HL-60/S4 treated with phorbol 12-myristate 13-acetate at 8.2 ng/mL for 4 days and 3 days (cell line): ENCODE measurements around the gene DCP1A.
"Not testable (repeated sequence)": the region's sequence is repeated elsewhere in the genome, so short reads cannot be mapped to it uniquely, and the experiment has no call there.

ENCODE experiments used
- in situ Hi-C: fragments of 300-500 bp; cut with MboI; formaldehyde crosslinking; loops from 2 replicates; pipeline ENCODE4 v1.15.0; 2022; ENCODE audit warnings: low sequenced_read_pairs

Gene DCP1A

DNA sequence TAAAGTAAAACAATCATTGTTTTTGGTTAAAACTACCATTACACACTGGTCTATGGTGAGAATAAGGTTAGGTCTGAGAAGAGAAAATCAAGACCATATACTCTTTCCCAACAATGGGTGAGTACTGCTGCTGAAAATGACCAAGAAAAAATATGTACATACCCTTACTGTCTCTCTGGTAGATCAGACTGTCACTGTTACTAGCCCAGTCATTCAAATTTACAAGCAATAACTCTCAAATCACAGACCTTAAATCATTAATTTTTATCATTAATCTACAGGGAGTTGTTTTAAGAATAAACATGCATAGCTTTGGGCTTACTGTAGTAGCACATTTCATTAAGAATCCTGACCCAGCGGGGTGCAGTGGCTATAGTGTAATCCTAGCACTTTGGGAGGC, 17.4 kb downstream of the DCP1A start:
- in situ Hi-C loops, result no loop called here

DNA sequence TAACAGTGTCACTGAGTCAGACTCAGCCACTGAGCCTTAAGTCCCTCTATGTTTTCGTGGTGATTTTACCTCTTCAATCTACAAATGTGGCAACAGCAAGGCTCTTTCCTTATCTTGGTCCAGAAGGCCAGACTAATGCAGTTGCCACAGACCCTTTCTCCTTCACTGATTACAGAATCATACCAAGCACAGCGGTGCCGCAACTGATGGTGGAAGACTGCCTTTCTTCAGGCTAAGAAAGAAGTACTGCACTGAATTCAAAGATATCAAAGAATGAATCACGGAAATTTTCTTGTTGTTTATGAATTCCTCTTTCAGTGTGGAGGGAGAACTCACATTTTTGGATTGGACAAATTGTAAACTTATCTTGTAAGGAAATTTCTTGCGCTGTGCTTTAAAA, 18.6 kb downstream of the DCP1A start:
- in situ Hi-C loops, result no loop called here

DNA sequence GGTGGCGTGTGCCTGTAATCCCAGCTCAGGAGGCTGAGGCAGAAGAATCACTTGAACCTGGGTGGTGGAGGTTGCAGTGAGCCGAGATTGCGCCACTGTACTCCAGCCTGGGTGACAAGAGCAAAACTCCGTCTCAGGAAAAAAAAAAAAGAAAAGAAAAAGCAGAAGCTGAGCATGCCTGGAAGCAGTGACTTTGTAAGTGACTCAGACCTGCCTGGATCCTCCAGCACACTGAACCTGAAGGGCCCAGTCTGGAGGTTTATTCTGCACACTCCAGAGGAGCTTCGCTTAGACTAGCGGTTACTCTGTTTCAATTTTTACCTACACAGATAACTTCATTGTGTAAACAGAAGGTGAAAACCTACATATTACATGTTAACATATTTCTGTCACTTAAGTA, 19.4 kb downstream of the DCP1A start:
- in situ Hi-C loops, result not testable (repeated sequence)

GRCh38 chr3:53324105-53324504, 23.2 kb downstream of the DCP1A start:
- in situ Hi-C loops, result no loop called here

DNA sequence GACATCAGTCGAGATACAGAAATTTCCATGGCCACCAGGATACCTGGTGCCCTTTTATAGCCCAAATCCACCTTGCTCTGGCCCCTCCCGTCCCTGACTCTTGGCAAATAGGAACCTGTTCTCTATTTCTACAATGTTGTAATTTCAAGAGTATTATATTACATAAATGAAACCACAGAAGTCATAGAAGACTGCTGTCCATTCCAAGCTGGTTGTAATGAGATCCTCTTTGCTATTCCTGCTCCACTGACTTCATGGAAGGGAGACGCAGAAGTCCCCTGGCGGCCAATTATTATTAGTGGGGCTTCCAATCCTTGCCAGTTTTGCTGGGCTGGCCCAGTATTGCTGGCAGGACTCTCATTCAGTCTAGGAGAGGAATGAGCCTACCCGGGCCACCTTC, 26.6 kb downstream of the DCP1A start:
- in situ Hi-C loops, result no loop called here

DNA sequence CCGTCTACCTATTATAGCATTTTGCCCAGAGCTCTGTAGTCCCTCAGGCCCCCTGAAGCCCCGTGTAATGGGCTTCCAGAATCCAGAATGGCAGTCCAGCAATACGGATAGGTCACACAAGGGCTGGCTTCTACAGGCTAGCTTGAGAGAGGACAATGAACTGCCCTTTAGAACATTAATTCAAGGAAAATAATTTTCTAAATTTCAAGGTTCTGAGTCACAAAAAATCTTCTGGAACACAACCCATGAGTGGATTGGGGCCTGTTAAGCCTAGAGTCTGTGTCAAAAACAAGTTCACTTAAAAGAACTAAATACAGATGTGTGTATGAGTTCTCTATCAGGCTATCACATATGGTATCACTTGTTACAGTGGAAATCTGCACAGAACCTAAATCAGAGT, 28.8 kb downstream of the DCP1A start:
- in situ Hi-C loops, result no loop called here

- in situ Hi-C loops, result no loop called here
These were observed 34.5 kb downstream of the DCP1A start for GRCh38 chr3:53312832-53313231.

DNA sequence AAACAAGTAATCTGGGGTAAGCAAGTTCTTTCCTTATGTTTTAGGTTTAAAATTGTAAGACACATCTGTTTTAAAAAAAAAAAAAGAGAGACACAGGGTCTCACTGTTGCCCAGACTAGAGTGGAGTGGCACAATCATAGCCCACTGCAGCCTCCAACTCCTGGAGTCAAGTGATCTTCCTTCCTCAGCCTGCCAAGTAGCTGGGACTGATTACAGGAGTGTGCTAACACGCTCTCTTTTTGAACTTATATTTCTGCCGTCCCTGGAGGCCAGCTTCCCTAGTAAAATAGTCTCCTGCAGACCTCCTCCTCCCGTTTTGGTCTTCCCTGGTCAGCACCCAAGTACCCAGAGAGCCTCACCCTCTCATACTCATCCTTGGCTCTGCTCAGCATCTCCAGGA, 35.5 kb downstream of the DCP1A start:
- in situ Hi-C loops, result no loop called here

DNA sequence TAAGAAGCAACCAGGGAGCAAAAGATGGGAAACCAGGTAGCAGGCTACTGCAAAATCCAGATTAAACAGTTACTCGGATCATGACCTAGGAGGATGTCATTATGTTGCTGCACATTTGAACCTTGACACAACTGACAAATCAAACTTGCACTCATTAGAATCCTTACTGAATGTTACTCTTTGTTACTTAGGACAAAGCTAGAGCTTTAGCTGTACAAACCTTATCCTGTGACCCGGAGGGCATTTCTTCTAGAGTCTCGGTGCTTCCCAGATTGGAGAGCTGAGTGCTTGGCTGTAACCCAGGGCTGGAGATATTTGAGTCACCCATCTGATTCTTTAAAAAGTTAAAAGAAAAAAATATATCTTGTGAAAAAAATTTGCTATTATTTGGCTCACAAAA, 43.4 kb downstream of the DCP1A start:
- in situ Hi-C loops, result no loop called here

DNA sequence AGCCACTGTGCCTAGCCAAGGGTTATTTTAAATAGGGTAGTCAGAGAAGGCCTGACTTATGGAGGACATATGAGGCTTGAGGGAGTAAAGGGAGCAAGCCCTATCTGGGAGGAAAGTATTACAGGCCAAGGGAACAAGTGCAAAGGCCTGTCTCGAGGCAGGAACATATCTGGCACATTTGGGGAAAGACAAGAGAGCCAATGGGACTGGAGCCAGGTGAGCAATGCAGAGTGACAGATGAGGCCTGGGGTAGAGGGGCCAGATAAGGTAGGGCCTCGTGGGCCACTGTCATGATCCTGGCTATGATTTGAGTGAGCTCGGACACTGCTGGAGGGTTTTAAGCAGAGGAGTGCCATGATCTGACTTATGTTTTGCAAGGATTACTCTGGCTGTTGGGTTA, 43.8 kb downstream of the DCP1A start:
- in situ Hi-C loops, result no loop called here

- in situ Hi-C loops, result no loop called here
These were observed 46.5 kb downstream of the DCP1A start for GRCh38 chr3:53300826-53301225.

DNA sequence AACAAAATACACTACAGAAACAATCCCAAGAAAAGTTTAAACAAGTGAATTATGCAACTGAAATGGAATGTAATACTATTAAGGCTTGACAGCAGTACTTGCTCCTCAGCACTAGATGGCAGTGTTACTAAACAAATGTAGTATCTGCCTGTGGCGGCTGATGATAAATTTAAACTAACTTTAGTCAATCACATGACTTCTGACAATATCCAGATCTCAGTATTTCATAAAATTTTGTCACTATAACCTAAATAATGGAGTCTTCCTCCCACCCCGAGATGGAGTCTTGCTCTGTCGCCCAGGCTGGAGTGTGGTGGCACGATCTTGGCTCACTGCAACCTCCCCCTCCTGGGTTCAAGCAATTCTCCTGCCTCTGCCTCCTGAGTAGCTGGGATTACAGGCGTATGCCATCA, 47.7 kb downstream of the DCP1A start:
- in situ Hi-C loops, result not testable (repeated sequence)

- in situ Hi-C loops, result no loop called here
These were observed 51.9 kb downstream of the DCP1A start for GRCh38 chr3:53295410-53295809.

GRCh38 chr3:53293867-53294266, 53.5 kb downstream of the DCP1A start:
- in situ Hi-C loops, result no loop called here

GRCh38 chr3:53288214-53288613, 59.1 kb downstream of the DCP1A start:
- in situ Hi-C loops, result no loop called here

- in situ Hi-C loops, result no loop called here
These were observed 60.2 kb downstream of the DCP1A start for GRCh38 chr3:53287131-53287629.

DNA sequence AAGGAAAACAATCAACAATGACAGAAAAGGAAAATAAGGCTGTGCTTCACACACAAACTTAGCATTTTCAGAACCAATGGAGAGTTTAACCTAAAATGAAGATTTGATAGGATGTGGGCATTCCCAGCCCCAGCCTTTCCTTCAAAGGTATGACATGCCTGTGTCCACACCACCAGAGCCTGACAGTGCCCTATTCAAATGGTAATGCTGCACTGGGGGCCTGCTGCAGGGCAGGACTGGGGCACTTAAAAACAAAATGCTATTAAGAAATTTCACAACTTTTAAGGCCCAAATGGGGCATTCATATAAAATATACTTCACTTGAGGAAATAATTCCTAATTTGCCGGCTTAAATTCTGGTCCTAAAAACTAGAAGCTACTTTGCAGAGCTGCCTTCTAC, 60.6 kb downstream of the DCP1A start:
- in situ Hi-C loops, result no loop called here

DNA sequence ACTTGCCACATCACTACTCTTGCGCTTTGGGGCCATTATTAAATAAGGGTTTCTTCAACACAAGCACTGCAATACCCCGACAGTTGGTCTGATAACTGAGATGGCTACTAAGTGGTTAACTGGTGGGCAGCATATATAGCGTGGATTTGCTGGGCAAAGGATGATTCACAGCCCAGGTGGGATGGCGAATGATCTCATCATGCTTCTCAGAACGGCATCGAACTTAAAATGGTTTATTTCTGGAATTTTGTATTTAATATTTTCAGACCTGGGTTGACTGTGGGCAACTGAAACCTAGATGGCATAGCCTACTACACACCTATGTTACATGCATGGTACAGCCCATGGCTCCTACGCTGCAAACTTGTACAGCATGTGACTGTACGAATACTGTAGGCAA, 64.8 kb downstream of the DCP1A start:
- in situ Hi-C loops, result no loop called here

DNA sequence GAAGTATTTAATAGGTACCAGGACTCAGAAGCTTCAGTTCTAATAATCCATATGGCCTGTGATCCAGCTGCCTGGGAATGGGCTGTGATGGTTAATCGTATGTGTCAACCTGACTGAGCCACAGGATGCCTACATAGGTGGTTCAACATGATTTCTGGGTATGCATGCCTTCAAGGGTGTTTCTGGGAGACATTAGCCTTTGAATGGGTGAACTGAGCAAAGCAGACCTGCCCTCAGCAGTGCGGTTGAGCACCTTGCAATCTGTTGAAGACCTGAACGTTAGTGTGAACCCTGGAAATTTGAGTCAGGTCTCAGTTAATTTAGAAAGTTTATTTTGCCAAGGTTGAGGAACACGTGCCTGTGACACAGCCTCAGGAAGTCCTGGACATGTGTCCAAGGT, 68.7 kb downstream of the DCP1A start:
- in situ Hi-C loops, result no loop called here

- in situ Hi-C loops, result no loop called here
These were observed 72.3 kb downstream of the DCP1A start for GRCh38 chr3:53274938-53275605.

GRCh38 chr3:53273146-53273670, 74.1 kb downstream of the DCP1A start:
- in situ Hi-C loops, result no loop called here

GRCh38 chr3:53269888-53270880, 77.2 kb downstream of the DCP1A start:
- in situ Hi-C loops, result no loop called here
